T-cell (primary cell): ENCODE measurements around the gene SLC35G2. TPM values are rescaled to one million over a fixed set of nuclear protein-coding genes. Genes with fewer than 3 reads are reported as not detected.
A peak's percentile ranks its signal among the peaks of the same experiment; 100 is the strongest.

Source experiments
- ATAC-seq, 4 experiments: fragments of 200-7000 bp in 3 of 4; fragments of 150-1000 bp in 1 of 4; cut with Tn5 transposase; replicated peaks in 1 of 4; 1 replicate in 3 of 4; 2 replicates in 1 of 4; pipeline ENCODE4 v1.10.0; 2021; ENCODE audit warnings: moderate library complexity in 3 of 4, mild to moderate bottlenecking in 2 of 4, moderate number of reproducible peaks in 1 of 4
- CTCF ChIA-PET, 2 donors: fragments of 300-600 bp; sonication (Branson Sonifier 250); formaldehyde crosslinking; loops; one replicate each; lab custom pipeline; 2022; ENCODE audit warnings: antibody characterized with exemption in 2 of 2; lab: Charles Lee
- POLR2A ChIA-PET, 2 donors: fragments of 300-600 bp; sonication (Branson Sonifier 250); formaldehyde crosslinking; loops; one replicate each; lab custom pipeline; 2022; ENCODE audit warnings: antibody characterized with exemption in 2 of 2; lab: Charles Lee
- DNase-seq, 35 experiments: peaks; one replicate each; pipeline versions ENCODE4 v3.0.0 to v3.0.0-alpha.2; 2013 to 2023
- H3K27ac ChIP-seq: one replicate; pipeline ENCODE4 v1.5.1; 2013; ENCODE audit warnings: low read length
- H3K27me3 ChIP-seq, 2 experiments: replicated peaks in 1 of 2; 1 replicate in 1 of 2; 2 replicates in 1 of 2; pipeline versions ENCODE4 v1.6.1 to v1.7.0; 2013; ENCODE audit warnings: low read length in 1 of 2, mixed read lengths in 1 of 2; ENCODE audit not compliant: control insufficient read depth in 2 of 2, insufficient read depth in 2 of 2; ENCODE audit errors: extremely low read depth in 1 of 2
- H3K36me3 ChIP-seq, 2 donors: 1 replicate in 1 of 2; 2 replicates in 1 of 2; pipeline versions ENCODE4 v1.6.1 to v1.7.0; 2013; ENCODE audit warnings: low read length in 1 of 2; ENCODE audit not compliant: control insufficient read depth in 2 of 2, insufficient read depth in 1 of 2; ENCODE audit errors: extremely low read depth in 1 of 2
- H3K4me1 ChIP-seq, 2 experiments: 1 replicate in 1 of 2; 2 replicates in 1 of 2; pipeline versions ENCODE4 v1.6.1 to v1.7.0; 2013; ENCODE audit warnings: low read length in 2 of 2, mixed read lengths in 1 of 2; ENCODE audit not compliant: insufficient read depth in 2 of 2, control insufficient read depth in 1 of 2; ENCODE audit errors: extremely low read depth in 1 of 2
- H3K4me3 ChIP-seq, 2 donors: 1 replicate in 1 of 2; 2 replicates in 1 of 2; pipeline versions ENCODE4 v1.5.1 to v1.7.0; 2013; ENCODE audit warnings: mild to moderate bottlenecking in 2 of 2, low read length in 1 of 2, moderate library complexity in 1 of 2; ENCODE audit not compliant: control insufficient read depth in 1 of 2; ENCODE audit errors: extremely low read depth in 1 of 2
- H3K9me3 ChIP-seq: 2 replicates; pipeline ENCODE4 v1.7.0; 2013
- H3K27ac Mint-ChIP-seq, 2 donors: one replicate each; pipeline ENCODE4 v1.8.0; 2020 to 2021; ENCODE audit warnings: mild to moderate bottlenecking in 2 of 2, mixed read lengths in 2 of 2
- H3K27me3 Mint-ChIP-seq, 2 donors: one replicate each; pipeline ENCODE4 v1.8.0; 2021 to 2022; ENCODE audit warnings: mixed read lengths in 2 of 2
- H3K36me3 Mint-ChIP-seq: one replicate; pipeline ENCODE4 v1.8.0; 2021; ENCODE audit warnings: mixed read lengths
- H3K4me1 Mint-ChIP-seq, 3 donors: one replicate each; pipeline ENCODE4 v1.8.0; 2020 to 2022; ENCODE audit warnings: mixed read lengths in 3 of 3, mild to moderate bottlenecking in 1 of 3
- H3K4me3 Mint-ChIP-seq, 3 donors: one replicate each; pipeline ENCODE4 v1.8.0; 2020 to 2022; ENCODE audit warnings: mild to moderate bottlenecking in 3 of 3, mixed read lengths in 3 of 3, moderate library complexity in 3 of 3
- H3K9me3 Mint-ChIP-seq, 3 donors: one replicate each; pipeline ENCODE4 v1.8.0; 2020 to 2022; ENCODE audit warnings: mixed read lengths in 3 of 3
- WGBS: methylation state at CpG from one replicate; pipeline ENCODE4 v1.1.5; 2013; ENCODE audit warnings: missing lambda C conversion rate; ENCODE audit not compliant: insufficient coverage; 5-methylcytosine and 5-hydroxymethylcytosine counted together
- total RNA-seq, 35 experiments: library from RNA in 6 of 35; stranded (reverse) in 6 of 35; fragments of 120-200 nt in 1 of 35; gene quantifications; one replicate each; pipeline versions ENCODE4 v1.2.1 to v1.2.4 and lab custom pipeline; 2013 to 2026

The SLC35G2 gene
- total RNA-seq, 5 donors from 2014 or later (not counting 1 experiment from before 2014, with no cell fraction given), result 0.16 to 1.2 (median 0.29) TPM; not detected in 1

- Histone ChIP-seq H3K36me3 (peaks cover 0 to 4% of the 10 kb centered on the region in 2 donors), H3K9me3 (no peaks in the 10 kb centered on the region), H3K27ac (no peak overlapping the region), H3K27me3 (no peaks in the 10 kb centered on the region), H3K4me1 (no peaks in the 10 kb centered on the region), H3K4me3 (no peak overlapping the region)
- ATAC-seq, result no peak
- H3K4me1 Mint-ChIP-seq, result peaks cover 6 to 11% (median 7%) of the 10 kb centered on the region in 3 donors
- peaks cover 6 to 9% of the 10 kb centered on the region in 2 donors for H3K27me3 Mint-ChIP-seq
- peaks cover 16% of the 10 kb centered on the region for H3K36me3 Mint-ChIP-seq
- DNase-seq, result no peak
- no peaks in the 10 kb centered on the region for H3K9me3 Mint-ChIP-seq
- ChIA-PET CTCF (no interaction called here), POLR2A (interaction anchor here in 1 of 2 donors (0.5 to 0.6 kb wide), 2 partner anchors 54 to 642 kb away, joined by 4 to 5 read pairs; no protein-coding TSS in a partner anchor)
- H3K4me3 Mint-ChIP-seq, result no peak overlapping the region
- H3K27ac Mint-ChIP-seq, result no peak overlapping the region
These were observed 17.7 kb downstream of the SLC35G2 start for GRCh38 chr3:136836511-136837156.

GRCh38 chr3:136838641-136839555 is 20.0 kb downstream of the SLC35G2 start:
- Histone ChIP-seq H3K4me1 (no peaks in the 10 kb centered on the region), H3K9me3 (no peaks in the 10 kb centered on the region), H3K27me3 (no peaks in the 10 kb centered on the region), H3K27ac (no peak overlapping the region), H3K36me3 (peaks cover 0 to 4% of the 10 kb centered on the region in 2 donors), H3K4me3 (no peak overlapping the region)
- H3K36me3 Mint-ChIP-seq, result peaks cover 27% of the 10 kb centered on the region
- no peaks in the 10 kb centered on the region for H3K9me3 Mint-ChIP-seq
- H3K27me3 Mint-ChIP-seq, result no peaks in the 10 kb centered on the region
- H3K4me1 Mint-ChIP-seq, result peaks cover 6 to 11% (median 7%) of the 10 kb centered on the region in 3 donors
- ChIA-PET POLR2A (no interaction called here), CTCF (interaction anchor here (0.6 to 1.2 kb wide), 3 partner anchors 19 to 757 kb away, joined by 3 to 7 read pairs (median 4); no protein-coding TSS in a partner anchor)
- ATAC-seq (no peak), DNase-seq (no peak)
- WGBS, result no CpG with 5 or more reads among the region's 1 CpG
- H3K27ac Mint-ChIP-seq, result no peak overlapping the region
- H3K4me3 Mint-ChIP-seq, result no peak overlapping the region

GRCh38 chr3:136839556-136839931 is 20.6 kb downstream of the SLC35G2 start:
- CTCF ChIA-PET, result interaction anchor here in 1 of 2 donors (0.6 to 1.2 kb wide), 2 partner anchors 117 to 174 kb away, joined by 3 to 4 read pairs; no protein-coding TSS in a partner anchor
- H3K27ac Mint-ChIP-seq, result peak overlapping the region in 1 of 2 donors; percentile 9

GRCh38 chr3:136840252-136840651 is 21.3 kb downstream of the SLC35G2 start:
- no peak overlapping the region for H3K27ac Mint-ChIP-seq
- ChIA-PET POLR2A (no interaction called here), CTCF (interaction anchor here in 1 of 2 donors (0.6 to 1.2 kb wide), 2 partner anchors 116 to 174 kb away, joined by 3 to 4 read pairs; no protein-coding TSS in a partner anchor)
- 100% methylated on average over 1 of the region's 2 CpGs for WGBS
- no peaks in the 10 kb centered on the region for H3K9me3 Mint-ChIP-seq
- H3K36me3 ChIP-seq, result peaks cover 0 to 4% of the 10 kb centered on the region in 2 donors
- H3K27ac ChIP-seq, result no peak overlapping the region
- peaks cover 6 to 11% (median 7%) of the 10 kb centered on the region in 3 donors for H3K4me1 Mint-ChIP-seq
- no peak overlapping the region for H3K4me3 Mint-ChIP-seq
- no peaks in the 10 kb centered on the region for H3K4me1 ChIP-seq
- no peaks in the 10 kb centered on the region for H3K27me3 ChIP-seq
- ATAC-seq (no peak), DNase-seq (no peak)
- no peaks in the 10 kb centered on the region for H3K9me3 ChIP-seq
- no peaks in the 10 kb centered on the region for H3K27me3 Mint-ChIP-seq
- peaks cover 33% of the 10 kb centered on the region for H3K36me3 Mint-ChIP-seq
- H3K4me3 ChIP-seq, result no peak overlapping the region

More at GRCh38 chr3:136839556-136839931, 20.6 kb downstream of the SLC35G2 start:
- ATAC-seq, result no peak
- Mint-ChIP-seq H3K9me3 (no peaks in the 10 kb centered on the region), H3K36me3 (peaks cover 29% of the 10 kb centered on the region), H3K4me1 (peaks cover 6 to 11% (median 7%) of the 10 kb centered on the region in 3 donors), H3K27me3 (no peaks in the 10 kb centered on the region), H3K4me3 (no peak overlapping the region)
- Histone ChIP-seq H3K27ac (no peak overlapping the region), H3K4me1 (no peaks in the 10 kb centered on the region), H3K36me3 (peaks cover 0 to 4% of the 10 kb centered on the region in 2 donors), H3K4me3 (no peak overlapping the region), H3K27me3 (no peaks in the 10 kb centered on the region), H3K9me3 (no peaks in the 10 kb centered on the region)
- POLR2A ChIA-PET, result no interaction called here
- no peak for DNase-seq

GRCh38 chr3:136842294-136842693 is 23.4 kb downstream of the SLC35G2 start:
- H3K9me3 Mint-ChIP-seq, result no peaks in the 10 kb centered on the region
- no peak overlapping the region for H3K27ac ChIP-seq
- H3K4me1 ChIP-seq, result no peaks in the 10 kb centered on the region
- no peaks in the 10 kb centered on the region for H3K27me3 Mint-ChIP-seq
- H3K36me3 Mint-ChIP-seq, result peaks cover 49% of the 10 kb centered on the region
- H3K4me3 Mint-ChIP-seq, result no peak overlapping the region
- ChIA-PET CTCF (no interaction called here), POLR2A (no interaction called here)
- no peak for ATAC-seq
- H3K27ac Mint-ChIP-seq, result no peak overlapping the region
- peaks cover 0 to 4% of the 10 kb centered on the region in 2 donors for H3K36me3 ChIP-seq
- H3K27me3 ChIP-seq, result no peaks in the 10 kb centered on the region
- no peaks in the 10 kb centered on the region for H3K9me3 ChIP-seq
- DNase-seq, result no peak
- H3K4me1 Mint-ChIP-seq, result peaks cover 7 to 11% (median 8%) of the 10 kb centered on the region in 3 donors
- no peak overlapping the region for H3K4me3 ChIP-seq
- no CpG with 5 or more reads among the region's 1 CpG for WGBS

GRCh38 chr3:136844724-136845123 is 25.8 kb downstream of the SLC35G2 start:
- peaks cover 4 to 6% (median 4%) of the 10 kb centered on the region in 3 donors for H3K4me1 Mint-ChIP-seq
- no peak overlapping the region for H3K4me3 ChIP-seq
- H3K4me1 ChIP-seq, result no peaks in the 10 kb centered on the region
- DNase-seq (no peak), ATAC-seq (no peak)
- peaks cover 41% of the 10 kb centered on the region for H3K36me3 Mint-ChIP-seq
- WGBS, result no CpG with 5 or more reads among the region's 1 CpG
- H3K9me3 ChIP-seq, result no peaks in the 10 kb centered on the region
- no peaks in the 10 kb centered on the region for H3K36me3 ChIP-seq
- H3K27me3 ChIP-seq, result no peaks in the 10 kb centered on the region
- CTCF ChIA-PET, result interaction anchor here (0.6 to 0.7 kb wide), 3 partner anchors 181 to 731 kb away, joined by 4 to 8 read pairs (median 4); no protein-coding TSS in a partner anchor
- no peaks in the 10 kb centered on the region for H3K27me3 Mint-ChIP-seq
- no peak overlapping the region for H3K27ac ChIP-seq
- no peaks in the 10 kb centered on the region for H3K9me3 Mint-ChIP-seq
- POLR2A ChIA-PET, result no interaction called here
- no peak overlapping the region for H3K27ac Mint-ChIP-seq
- no peak overlapping the region for H3K4me3 Mint-ChIP-seq
